Stimulated activated CD8-positive, alpha-beta memory T cell treated with anti-CD3 and anti-CD28 coated beads, Interleukin-2, amount 100 ng/mL, for 1 hour (primary cell): ENCODE data around the gene LSMEM2.
A peak's percentile ranks its signal among the peaks of the same experiment; 100 is the strongest.
"Not testable (repeated sequence)": the region's sequence is repeated elsewhere in the genome, so short reads cannot be mapped to it uniquely, and the experiment has no call there.

ENCODE experiments used
- DNase-seq, 2 donors: peaks; one replicate each; pipeline ENCODE4 v3.0.0-alpha.2; 2020; ENCODE audit warnings: low read depth in 2 of 2

LSMEM2 gene

DNA sequence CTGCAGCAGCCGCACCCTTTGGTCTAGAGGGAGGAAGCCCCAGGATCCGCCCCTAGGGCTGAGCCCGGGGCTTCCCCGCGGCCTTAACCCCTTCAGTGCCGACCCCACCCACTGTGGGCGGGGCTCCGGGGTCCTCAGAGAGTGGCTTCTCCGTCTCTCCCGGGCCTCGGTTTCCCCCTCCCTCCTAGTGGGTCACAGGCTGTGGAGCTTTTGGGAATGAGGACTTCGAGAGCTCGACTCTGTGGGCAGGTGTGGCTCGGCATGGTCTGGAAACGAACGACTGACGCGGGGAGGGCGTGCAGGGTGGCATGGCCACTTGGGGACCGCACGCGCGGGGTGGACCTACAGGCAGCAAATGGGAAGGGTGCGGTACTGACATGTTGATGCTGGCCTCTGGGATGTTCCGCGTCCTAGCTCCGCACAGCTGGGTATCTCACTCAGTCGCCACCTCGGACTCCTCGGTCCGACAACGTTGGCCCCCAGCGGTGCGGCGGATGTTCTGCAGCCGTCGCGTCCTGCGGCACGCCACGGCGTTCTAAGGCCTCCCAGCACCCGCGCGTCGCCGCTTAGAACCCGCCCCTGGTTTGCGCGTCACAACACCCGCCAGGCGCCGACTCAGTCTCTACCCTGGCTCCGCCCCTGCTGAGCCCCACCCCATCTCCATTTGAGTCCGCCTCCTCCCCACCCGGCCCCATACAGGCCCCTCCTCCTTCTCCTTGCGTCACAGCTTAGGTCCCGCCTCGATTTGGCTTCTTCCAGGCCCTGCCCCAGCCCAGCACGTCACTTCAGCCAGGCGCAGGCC, 20.1 kb downstream of the LSMEM2 start, which contains the start of the genes HYAL3 and NAA80:
Gene HYAL3 (minus strand): TSS at position 570 of the 802 bp plus-strand sequence. CDS start 3,803 bp downstream, outside the sequence.
Gene NAA80 (minus strand): TSS at position 570 of the 802 bp plus-strand sequence. CDS start 1,942 bp downstream, outside the sequence.
- DNase-seq = peak; percentile 97 to 98

DNA sequence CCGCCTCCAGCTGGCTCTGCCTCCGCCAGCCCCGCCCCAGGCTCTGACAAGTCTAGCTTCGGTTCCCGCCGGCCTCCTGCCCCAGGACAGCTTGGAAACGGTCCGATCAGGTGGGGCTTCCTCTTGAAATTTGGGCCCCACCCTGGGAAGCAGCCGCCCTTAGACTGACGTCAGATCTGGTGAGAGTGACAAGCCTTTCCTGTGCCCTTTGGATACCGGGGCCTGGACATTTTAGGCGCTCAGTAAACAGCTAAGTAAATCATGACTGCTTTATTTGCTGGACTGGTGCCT, 20.7 kb downstream of the LSMEM2 start:
- DNase-seq = no peak

DNA sequence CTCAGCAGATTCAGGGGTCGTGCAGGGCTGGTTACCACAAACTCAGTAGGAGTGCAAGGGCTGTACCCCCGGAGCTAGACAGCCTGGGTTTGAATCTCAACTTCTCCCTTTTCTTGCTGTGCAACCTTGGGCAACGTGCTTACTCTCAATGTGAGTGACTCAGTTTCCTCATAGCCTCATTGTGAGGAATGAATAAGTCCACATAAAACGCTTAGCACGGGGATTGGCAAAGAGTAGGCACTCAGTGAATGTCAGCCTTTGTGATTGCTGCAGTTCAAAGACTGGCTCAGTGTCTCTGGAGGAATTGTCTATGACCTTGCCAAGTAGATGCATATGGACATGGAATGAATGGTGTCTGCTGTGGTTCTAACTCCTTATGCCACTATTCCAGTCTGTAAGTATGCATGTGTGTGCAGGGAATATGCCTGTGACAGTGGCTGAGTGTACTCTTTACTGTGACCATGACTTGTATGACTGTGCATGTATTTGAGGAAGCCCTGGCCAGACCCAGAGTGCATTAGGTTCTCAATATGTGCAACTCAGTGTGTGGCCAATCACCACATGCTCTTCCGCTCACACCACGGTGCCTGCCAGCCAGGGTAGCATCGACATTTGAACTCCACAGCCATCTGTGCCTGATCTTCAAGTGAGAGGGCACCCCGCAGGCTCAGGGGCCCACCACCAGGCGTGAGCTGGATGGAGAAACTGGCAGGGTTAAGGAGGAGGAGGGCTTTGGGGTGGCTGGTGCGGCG, 21.2 kb downstream of the LSMEM2 start:
- no peak for DNase-seq

DNA sequence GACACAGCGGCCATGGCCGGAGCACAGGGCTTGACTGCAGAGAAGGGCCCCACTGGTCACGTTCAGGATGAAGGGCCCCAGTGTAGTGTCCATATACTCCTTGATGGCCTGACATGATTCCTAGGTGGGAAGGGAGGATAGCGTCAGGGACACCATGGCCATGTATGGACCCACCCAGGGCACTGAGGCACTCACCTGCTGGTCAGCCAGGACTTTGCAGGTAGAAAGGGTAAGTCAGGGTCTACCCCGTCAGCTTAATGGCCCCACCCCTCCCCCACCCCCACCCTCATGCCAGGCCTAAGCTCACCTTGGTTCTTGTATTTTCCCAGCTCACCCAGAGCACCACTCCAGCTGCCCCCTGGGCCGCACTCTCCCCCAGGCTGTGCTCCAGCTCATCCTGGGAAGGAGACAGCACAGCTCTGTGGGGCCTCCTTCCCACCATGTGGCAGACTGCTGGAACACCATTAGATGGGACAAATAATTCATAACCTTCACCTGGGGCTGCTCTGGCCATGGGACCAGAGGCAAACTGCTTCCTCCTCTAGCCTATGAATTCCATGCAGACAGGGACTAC, 21.9 kb downstream of the LSMEM2 start:
- no peak for DNase-seq

DNA sequence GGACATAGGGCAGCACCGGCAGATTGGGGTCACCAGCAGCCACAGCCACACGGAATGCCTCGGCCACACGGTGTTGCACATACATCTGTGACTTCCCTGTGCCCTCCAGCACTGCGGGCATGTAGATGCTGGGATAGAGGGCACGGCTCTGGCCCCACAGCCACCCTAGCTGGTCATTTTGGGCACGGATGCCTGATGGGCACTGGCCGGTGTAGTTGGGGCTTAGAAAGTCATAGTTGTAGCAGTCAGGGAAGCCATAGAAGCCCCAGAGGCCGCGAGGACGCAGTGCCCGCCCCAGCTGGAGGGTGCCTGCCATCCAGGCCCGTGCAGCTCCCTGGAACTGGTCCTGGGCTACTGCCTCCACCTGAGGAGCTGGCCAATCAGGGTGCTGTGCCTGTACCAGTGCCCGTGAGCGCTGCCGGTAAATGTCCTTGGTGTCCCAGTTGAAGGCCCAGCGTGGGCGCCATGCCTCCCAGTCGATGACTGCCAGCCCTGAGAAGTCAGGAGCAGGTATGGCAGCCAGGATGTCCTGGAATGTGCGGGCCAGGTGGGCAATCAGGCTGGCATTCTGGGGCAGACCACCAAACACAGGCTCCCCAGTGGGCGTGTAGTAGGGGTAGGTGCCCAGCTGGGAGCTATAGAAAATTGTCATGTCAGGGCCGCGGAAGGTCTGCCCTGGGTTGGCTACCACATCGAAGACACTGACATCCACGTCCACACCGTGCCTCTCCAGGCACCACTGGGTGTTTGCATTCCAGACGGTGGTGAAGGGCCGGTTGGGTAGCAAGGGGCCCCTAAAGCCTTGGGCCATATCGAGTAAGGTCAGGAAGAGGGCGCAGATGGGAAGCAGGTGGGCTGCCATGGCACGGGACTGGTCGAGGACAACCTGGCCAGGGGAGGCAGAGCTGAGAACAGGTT, 23.5 kb downstream of the LSMEM2 start:
- DNase-seq = no peak

DNA sequence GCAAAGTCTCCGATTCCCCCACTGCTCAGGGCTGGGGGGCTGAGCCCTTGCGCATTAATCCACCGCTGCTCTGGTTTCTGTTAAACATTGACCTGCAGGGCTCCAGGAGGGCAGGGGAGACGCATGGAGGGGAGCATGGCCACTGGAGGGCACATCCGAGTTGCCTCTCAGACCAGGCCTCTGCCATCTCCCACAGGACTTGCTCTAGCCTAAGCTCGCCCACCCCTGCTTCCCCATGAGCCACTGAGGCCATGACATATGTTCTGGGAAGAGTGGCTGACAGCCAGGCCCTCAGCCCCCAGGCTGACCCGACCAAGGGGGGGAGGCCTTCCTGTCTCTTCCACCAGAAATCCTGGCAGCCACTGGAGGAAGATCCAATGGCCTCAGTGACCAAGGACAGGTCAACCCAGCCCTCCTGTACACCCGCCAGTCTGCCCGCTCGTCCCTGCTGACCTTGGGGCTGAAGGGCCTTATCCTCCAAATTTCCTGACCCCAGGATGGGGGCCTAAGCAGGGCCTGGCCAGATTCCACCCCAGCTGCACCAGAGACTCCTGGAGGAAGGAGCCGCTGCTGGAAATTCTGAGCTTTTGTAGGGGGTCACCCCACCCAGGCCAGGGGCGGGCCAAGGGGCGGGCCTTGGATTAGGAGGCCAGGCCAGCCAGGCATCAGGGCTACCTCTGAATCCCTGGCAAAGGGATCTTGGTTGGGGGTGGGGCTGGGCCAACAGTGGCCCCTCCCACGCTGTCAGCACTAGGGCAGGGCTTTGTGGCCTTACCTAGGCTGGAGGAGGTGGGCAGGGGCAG, 24.3 kb downstream of the LSMEM2 start, which contains the start of gene HYAL1:
Gene HYAL1 (minus strand): TSS at position 562 of the 803 bp plus-strand sequence. CDS start 618 bp downstream, outside the sequence.
- no peak for DNase-seq

DNA sequence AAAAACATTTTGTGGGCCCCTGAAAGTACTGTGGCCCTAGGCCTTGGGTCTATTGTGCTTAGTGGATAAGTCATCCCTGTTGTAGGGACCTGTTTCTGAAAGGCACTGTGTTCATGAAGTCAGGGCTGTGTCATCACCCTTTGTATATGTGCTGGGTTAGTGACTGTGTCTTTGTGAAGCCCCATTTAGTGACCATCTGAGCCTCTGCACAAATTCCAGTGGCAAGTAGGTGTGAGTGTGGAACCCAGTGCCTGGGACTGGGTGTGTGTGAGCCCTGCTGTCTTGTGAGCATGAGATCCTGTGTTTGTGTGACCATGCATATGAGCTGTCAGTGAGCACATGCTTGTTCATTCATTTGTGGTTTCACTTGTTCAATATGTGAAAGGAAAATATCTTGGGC, 25.7 kb downstream of the LSMEM2 start:
- DNase-seq = no peak

DNA sequence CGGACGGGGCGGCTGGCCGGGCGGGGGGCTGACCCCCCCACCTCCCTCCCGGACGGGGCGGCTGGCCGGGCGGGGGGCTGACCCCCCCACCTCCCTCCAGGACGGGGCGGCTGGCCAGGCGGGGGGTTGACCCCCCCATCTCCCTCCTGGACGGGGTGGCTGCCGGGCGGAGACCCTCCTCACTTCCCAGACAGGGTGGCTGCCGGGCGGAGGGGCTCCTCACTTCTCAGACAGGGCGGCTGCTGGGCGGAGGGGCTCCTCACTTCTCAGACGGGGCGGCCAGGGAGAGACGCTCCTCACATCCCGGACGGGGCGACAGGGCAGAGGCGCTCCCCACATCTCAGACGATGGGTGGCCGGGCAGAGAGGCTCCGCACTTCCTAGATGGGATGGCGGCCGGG, 33.2 kb downstream of the LSMEM2 start:
- not testable (repeated sequence) for DNase-seq

DNA sequence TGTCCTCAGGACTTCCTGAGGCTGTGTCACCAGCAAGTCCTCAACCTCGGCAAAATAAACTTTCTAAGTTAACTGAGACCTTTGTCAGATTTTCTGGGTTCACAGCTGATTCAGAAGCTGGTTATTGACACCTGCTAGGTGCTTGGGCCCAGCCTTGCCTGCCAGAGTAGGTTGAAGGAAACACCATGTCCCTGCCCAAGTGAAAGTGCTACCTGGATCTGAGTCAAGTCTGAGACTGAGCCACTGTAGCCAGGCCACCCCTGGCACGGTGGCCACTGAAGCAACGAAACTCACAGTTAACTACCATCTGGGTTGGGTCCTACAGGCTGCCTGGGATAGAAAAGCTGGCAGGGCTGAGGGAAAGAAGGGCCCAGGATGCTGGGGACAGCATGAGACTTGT, 35.5 kb downstream of the LSMEM2 start:
- no peak for DNase-seq

DNA sequence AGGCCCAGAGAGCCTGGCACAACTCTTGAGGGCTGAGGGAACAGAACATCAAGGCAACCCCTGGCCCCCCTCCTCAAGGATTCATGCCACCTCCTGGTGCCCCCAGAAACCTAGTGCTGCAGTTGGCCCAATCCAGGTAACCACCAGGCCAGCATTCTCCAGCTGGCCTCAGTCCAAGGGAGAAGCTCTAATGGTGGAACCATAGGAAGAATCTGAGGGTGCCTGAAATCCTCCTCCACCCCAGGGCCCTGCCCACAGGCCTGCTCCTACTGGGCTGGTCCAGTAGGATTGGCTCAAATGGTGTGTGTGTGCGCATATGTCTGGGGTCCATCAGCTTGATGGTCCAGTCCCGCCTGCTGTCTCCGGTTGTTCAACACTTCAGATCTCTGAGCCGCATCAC, 35.9 kb downstream of the LSMEM2 start:
- no peak for DNase-seq

DNA sequence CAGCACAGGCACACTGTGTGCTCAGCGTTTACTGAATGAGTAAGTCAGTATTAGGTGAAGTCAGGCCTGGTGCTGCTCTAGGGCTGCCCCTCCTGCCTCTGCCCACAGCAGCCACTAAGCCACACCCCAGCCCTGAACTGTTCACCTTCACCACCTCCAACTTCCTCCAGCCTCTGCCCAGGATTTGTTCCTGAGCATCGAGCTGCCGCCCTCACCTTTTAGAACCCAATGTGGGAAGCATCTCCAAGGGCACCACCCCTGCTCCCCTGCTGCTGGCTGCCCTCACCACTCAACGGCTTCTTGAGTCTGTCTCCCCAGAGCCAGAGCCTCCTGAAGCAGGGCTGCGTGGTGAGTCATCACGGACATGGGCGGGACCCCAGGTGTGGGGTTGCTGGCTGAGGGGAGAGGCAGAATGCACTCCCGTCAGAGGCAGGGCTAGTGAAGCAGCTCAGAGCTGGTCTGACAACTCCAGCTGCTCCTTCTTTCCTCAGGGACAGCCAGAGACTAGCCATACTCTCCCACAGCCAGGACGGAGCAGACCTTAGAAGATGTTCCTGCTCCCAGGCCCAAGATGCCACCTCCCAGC, 37.9 kb downstream of the LSMEM2 start:
- peak; percentile 51 to 63 for DNase-seq

DNA sequence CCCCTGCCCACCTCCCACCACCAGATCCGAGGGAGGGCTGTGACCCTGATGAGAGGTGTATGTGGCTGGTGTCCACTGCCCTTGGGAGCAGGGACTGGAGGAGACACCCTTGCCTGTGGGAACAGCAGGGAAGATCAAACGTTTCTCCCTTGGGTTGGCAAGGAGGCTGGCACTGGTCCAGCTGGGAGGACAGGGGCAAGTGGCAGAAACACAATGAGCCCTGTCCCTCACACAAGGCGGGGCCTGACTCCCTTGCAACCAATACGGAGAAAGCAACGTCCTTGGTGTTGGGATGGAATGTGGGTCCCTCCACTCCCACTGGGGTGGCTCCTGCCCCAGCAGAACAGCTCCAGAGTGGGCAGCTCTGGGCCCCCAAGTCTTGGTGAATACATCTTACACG, 38.4 kb downstream of the LSMEM2 start:
- no peak for DNase-seq

DNA sequence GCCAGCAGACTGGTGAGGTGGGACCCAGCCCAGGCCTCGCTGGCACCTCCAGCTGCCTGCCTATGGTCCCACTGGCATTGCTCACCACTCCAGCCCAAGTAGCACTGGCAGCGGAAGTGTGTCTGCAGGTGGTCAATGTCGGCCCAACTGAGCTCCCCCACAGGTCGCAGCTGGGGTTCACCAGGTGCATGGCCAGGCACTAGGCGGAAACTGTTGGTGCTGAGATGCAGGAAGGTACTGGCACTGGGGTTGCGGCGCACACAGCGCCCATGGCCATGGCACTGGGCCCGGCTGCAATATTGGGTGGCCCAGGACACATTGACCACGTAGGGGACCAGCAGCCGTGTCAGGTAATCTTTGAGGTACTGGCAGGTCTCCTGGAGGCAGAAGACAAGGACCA, 39.3 kb downstream of the LSMEM2 start:
- DNase-seq = no peak

DNA sequence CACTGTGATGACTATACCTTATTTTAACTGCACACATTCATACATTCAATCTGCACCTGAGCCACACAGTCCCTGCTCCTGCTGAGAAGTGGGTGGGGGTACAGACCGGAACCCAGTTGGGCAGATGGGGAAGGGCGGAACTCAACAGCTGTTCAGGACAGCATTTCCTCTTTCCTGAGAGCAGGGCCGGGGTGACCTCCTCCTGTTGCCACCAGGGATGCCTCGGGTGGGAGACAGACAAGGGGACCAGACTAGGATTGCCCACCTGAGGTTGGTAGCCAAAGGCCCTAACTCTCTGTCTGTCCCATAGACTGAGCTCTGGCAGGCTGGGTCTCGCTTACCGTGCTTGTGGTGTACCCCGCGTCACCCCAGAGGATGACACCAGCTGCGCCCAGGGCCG, 39.7 kb downstream of the LSMEM2 start:
- DNase-seq = no peak

DNA sequence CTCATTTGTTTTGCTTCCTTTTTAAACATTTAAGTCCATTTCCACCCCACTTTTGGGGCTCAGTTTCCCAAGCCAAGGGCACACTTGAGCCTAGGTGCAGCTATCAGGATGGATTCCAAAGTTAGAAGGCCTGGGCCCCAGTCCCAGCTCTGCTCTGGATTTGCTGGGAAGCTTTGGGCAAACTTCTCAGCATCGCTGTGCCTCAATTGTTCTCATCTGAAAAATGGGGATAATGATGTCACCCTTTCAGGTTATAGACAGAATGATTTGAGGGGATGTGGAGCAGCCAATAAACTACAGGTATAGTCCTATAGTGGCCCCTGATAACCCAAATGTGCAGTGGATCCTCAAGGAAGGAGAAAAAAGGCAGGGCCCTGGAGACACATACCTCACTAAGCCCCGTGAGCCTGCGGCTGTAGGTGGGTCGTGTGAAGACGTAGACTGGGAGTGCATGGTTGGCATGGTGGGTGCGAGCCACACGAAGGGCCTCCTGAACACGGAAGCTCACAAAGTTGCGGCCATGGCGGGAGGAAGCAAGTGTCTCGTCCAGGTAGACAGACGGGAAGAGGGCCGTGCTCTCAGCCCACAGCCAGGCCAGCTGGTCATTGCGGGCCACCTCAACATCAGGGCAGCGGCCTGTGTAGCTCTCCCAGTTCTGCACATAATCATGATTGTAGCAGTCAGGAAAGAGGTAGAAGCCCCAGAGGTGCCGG, 40.5 kb downstream of the LSMEM2 start:
- no peak for DNase-seq

DNA sequence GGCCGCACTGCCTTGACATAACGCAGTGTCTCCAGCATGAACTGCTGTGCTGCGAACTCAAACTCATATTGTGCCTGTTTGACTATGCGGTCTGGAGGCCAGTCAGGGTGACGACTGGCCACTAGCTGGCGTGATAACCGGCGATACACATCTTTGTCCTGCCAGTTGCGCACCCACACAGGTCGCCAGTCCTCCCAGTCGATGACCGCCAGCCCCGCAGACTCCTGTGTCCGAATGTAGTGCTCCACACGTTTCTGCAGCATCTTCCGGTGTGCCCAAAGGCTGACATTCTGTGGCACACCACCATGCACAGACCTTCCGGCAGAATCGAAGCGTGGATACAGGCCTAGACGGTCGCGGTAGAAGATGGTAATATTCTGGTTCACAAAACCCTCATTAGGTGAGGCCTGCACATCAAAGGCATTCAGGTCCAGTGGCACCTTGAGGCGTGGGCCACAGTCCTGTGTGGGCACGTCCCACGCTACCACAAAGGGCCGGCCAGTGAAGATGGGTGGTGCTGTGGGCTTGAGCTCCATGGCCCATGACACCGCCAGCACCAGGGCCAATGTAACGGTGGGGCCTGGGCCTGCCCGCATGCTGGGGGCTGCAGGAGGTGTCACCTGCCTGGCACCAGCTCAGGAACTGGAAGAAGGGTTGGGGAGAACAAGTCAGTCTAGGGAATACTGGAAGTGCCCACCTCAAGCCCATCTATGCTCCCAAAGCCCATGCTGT, 41.2 kb downstream of the LSMEM2 start:
- no peak for DNase-seq

DNA sequence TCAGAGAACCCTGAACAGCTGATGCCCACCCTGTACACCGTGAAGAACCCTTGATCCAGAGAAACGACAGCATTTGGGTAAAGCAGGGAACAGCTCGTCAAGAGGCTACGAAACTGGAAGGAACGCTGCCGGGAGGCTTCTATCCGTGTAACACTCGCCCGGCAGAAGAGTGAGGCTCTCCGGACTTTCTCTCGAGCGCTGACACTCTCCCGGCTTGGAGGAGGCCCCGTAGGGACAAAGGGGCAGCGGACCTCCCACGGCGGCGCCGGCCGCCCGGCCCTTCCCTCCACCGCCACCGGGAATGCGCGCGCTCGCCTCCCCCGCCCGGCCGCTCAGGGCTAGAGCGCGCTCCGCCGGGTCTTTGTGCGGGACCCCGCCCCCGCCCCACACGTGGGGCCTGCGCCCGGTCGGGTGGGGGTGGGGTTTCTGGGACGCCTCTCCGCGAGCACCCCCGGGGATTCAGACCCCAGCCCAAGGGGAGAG, 42.0 kb downstream of the LSMEM2 start:
- peak in 1 of 2 donors; percentile 39 for DNase-seq

DNA sequence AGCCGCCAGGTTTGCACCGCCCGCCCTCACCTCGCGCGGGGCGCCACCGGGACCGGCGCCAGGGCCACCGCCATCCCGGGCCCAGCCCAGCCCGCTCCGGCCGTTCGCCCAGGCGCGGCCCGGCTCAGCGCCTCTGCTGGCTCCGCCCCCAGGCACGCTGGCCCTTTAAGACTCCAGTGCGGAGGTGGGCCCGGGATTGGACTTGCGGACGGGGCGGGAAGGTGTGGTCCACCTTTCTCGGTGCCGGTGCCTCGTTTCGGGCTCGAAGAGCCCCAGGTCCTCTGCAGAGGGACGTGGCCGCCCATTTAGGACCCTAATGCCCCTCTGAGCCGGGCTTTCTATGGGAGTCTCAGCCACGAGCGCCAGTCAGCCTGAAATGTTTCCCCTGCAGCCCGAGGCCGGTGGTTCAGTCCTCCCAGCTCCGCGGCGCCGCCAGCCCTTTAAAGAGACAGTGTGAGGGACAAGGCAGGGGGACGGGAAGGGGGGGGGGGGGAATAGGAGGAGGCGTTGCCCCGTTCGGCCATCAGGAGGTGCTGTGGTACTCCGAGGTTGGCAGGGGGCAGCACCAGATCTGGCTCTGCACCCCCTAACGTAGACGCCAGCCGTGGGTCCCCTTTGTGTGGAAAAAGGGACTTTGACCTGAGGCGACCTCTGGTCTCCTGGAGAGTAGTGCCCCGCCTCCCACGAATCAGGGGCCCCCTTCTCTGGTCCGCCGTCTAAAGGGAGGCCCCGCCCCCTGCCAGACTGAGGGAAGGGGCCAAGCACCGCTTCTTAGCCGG, 42.6 kb downstream of the LSMEM2 start:
- DNase-seq = peak; percentile 56 to 68
